LNCaP clone FGC (cell line): ENCODE data around the gene CACNB2.
"Not testable (repeated sequence)": the region's sequence is repeated elsewhere in the genome, so short reads cannot be mapped to it uniquely, and the experiment has no call there.

Experiments used
- DNase-seq: peaks from one replicate; pipeline ENCODE4 v3.0.0-alpha.2; 2011; ENCODE audit warnings: low read depth
- H3K4me3 ChIP-seq: 2 replicates; pipeline ENCODE4 v1.5.1; 2011; ENCODE audit warnings: mild to moderate bottlenecking, low read depth, low read length, control low read depth
- CTCF ChIP-seq: IDR thresholded peaks from 2 replicates; pipeline ENCODE4 v1.5.1; 2012; ENCODE audit warnings: mild to moderate bottlenecking; ENCODE audit not compliant: control insufficient read depth, insufficient read depth; ENCODE audit errors: extremely low read depth

Gene CACNB2

GRCh38 chr10:18178854-18179483 is 38.7 kb downstream of the CACNB2 start:
- peak overlapping the region; percentile 4; the same call in 1 of the 2 replicates for H3K4me3 ChIP-seq
- DNase-seq = peak; percentile 26
- no peak for TF ChIP-seq CTCF

GRCh38 chr10:18179891-18180290 is 39.7 kb downstream of the CACNB2 start:
- TF ChIP-seq CTCF = no peak
- peak; percentile 62 for DNase-seq
- H3K4me3 ChIP-seq = peak overlapping the region; percentile 4; the same call in 1 of the 2 replicates

- H3K4me3 ChIP-seq, DNase-seq: not testable (repeated sequence)
Measured at GRCh38 chr10:18181382-18181781, 41.2 kb downstream of the CACNB2 start.

GRCh38 chr10:18185621-18186020 is 45.4 kb downstream of the CACNB2 start:
- peak; percentile 45 for DNase-seq
- TF ChIP-seq CTCF = no peak

GRCh38 chr10:18190840-18191239 is 50.6 kb downstream of the CACNB2 start:
- DNase-seq = no peak
- TF ChIP-seq CTCF = no peak

More at GRCh38 chr10:18185621-18186020, 45.4 kb downstream of the CACNB2 start:
- H3K4me3 ChIP-seq = no peak overlapping the region

GRCh38 chr10:18194634-18195033 is 54.4 kb downstream of the CACNB2 start:
- no peak for DNase-seq
- H3K4me3 ChIP-seq = no peak overlapping the region
- TF ChIP-seq CTCF = no peak

More at GRCh38 chr10:18190840-18191239, 50.6 kb downstream of the CACNB2 start:
- H3K4me3 ChIP-seq = no peak overlapping the region

- H3K4me3 ChIP-seq = no peak overlapping the region
- no peak for TF ChIP-seq CTCF
- no peak for DNase-seq
Measured at GRCh38 chr10:18195060-18195799, 55.0 kb downstream of the CACNB2 start.
